GM21360 (cell line): ENCODE measurements around the gene CRLF2.
"Not testable (repeated sequence)": the region's sequence is repeated elsewhere in the genome, so short reads cannot be mapped to it uniquely, and the experiment has no call there.

Source experiments
- ATAC-seq: cut with Tn5 transposase; IDR thresholded peaks from one replicate; pipeline ENCODE4 v1.9.1; 2021; ENCODE audit warnings: mild to moderate bottlenecking, moderate library complexity; ENCODE audit not compliant: unreplicated experiment

Gene CRLF2

DNA sequence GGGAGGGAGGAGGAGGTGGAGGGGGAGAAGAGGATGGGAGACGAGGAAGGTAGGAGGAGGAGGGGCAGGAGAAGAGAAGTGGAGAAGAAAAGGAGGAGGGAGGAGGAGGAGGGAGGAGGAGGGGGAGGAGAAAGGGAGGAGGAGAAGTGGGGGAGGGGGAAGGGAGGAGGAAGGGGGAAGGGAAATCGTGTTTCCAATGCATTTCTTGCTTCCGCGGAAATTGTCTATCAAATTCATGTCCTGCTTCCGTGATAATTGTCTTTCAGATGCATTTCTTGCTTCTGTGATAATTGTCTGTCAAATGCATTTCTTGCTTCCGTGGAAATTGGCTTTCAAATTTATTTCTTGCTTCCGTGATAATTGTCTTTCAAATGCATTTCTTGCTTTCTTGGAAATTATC is 43.3 kb downstream of the CRLF2 start:
- no peak for ATAC-seq

DNA sequence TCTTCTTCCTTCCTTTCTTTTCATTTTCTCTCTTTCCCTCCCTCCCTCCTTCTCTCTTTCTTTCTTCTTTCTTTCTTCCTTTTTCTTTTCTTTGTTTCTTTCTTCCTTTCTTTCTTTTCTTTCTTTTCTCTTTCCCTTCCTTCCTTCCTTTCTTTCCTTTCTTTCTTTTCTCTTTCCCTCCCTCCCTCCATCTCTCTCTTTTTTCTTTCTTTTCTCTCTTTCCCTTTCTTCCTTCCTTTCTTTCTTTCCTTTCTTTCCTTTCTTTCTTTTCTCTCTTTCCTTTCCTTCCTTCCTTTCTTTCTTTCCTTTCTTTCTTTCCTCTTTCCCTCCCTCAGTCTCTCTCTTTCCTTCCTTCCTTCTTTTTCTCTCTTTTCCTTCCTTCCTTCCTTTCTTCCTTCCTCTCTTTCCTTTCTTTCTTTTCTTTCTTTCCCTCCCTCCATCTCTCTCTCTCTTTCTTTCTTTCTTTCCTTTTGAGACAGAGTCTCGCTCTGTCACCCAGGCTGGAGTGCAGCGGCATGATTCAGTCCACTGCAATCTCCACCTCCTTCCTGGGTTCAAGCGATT is 44.4 kb downstream of the CRLF2 start:
- ATAC-seq, result no peak

DNA sequence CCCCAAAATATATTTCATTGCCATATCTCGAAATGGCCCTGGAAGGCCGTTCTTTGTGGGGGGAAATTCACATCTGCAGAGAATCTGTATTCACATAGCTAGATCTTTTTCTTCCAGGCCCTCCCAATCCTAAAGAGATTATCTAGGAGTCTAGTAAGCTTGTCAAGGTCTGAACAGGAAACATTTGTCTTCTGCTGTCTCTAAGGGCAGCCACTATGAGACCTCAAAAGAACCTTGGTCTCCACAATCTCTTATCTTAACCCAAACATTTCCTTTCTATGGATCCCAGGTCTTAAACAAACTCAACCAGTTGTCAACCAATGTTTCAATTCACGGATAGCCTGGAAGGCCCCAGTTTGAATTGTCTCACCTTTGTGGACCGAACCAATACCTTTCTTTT is 45.0 kb downstream of the CRLF2 start:
- ATAC-seq, result no peak

DNA sequence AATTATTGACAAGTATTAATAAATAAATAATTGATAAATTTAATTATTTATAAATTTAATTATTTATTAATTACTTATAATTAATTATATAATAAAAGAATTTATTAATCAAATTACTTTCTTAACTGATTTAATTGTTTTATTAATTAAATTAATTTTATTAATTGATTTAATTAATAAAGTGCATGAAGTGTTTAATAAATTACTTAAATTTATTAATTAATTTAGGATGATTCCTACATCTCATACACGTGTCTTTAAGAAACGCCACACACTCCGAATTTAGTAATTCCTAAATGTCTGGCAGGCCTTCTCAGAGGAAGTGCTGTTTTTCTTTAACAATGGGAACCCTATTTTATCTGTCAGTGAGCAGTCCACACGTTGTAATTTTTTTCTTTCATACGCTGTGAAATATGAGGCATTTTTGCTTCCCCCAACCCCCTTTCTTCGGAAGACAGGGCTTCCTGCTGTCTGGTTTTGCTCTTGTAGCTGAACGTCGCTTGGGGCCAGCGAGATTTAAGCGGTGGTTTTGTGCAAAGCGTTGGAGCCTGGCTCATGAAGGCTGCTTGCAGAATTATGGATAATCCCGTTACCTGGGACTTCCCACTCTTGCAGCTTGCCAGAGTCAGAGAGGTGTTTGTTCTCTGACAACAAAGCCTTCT is 46.8 kb downstream of the CRLF2 start:
- ATAC-seq, result peak; percentile 53

DNA sequence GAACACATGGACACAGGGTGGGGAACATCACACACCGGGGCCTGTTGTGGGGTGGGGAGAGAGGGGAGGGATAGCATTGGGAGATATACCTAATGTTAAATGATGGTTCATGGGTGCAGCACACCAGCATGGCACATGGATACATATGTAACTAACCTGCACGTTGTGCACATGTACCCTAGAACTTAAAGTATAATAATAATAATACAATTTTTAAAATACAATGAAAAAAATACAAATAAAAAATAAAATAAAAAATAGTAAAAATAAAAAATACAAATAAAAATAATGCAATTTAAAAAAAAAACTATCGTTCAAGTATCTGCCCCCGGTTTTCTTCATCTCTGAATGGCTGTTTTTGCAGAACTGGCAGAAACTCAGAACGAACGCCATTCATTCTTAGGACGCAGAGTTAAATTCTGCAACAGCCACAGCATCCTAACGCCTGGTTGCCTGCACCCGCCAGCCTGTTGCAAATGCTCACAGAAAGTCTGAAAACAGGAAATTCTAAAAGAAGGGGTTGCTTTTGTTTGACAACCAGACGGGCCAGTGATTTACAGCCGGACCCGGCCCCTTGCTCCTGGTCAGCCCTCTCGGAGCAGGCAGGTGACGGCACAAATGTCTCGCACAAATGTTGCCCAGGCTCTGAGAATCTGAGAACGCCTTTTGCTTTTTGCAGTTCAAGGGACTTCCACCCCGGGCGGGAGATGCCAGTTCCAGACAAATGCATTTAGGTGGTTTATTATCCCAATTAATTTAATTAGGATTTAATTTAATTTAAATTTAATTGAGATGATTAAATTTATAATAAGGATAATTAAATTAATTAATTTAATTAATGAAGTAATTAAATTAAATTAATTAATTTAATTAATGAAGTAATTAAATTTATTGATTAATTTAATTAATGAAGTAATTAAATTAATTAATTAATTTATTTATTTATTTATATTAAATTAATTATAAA is 47.8 kb downstream of the CRLF2 start:
- no peak for ATAC-seq

DNA sequence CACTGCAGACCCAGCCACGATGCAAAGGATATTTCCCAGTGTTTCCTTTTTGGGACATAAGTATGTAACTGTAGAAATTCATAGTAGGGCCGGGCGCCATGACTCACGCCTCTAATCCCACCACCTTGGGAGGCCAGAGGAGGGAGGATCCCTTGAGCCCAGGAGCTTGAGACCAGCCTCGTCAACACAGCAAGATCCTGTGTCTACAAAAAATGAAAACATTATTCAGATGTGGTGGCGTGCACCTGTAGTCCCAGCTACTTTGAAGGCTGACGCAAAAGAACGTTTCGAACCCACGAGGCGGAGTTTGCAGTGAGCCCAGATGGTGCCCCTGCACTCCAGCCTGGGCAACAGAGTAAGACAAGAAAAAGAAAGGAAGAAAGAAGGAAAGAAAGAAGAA is 49.2 kb downstream of the CRLF2 start:
- no peak for ATAC-seq

DNA sequence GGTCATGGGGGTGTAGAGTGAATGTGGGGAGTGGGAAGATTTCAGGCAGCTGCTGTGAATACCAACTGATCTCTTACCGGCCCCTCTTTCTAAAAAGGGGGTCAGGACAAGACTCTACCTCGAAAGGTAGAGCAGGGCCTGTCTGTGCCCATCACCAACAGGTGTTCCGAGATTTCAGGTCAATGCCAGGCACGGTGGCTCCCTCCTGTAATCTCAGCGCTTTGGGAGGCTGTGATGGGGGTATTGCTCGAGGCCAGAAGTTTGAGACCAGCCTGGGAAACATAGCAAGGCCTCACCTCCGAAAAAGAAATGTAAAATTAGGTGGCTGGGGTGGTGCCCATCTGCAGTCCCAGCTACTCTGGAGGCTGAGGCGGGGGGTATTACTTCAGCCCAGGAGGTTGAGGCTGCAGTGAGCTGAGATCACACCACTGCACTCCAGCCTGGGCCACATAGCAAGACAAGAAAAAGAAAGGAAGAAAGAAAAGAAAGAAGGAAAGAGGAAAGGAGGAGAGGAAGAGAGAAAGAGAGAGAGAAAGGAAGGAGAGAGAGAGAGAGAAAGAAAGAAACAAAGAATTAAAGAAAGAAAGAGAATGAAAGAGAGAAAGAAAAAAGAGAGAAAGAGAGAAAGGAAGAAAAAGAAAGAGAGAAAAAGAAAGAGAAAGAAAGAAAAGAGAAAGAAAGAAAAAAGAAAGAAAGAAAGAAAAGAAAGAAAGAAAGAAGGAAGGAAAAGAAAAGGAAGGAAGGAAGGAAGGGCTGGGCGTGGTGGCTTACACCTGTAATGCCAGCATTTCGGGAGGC is 50.1 kb downstream of the CRLF2 start:
- no peak for ATAC-seq

DNA sequence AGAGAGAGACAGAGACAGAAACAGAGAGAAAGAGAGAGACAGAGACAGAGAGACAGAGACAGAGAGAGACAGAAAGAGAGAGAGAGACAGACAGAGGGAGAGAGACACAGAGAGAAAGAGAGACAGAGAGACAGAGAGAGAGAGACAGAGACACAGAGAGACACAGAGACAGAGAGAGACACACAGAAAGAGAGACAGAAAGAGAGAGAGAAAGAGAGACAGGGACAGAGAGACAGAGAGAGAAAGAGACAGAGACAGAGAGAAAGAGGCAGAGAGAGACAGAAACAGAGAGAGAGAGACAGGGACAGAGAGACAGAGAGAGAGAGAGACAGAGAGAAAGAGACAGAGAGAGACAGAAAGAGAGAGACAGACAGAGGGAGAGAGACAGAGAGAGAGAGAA is 52.9 kb downstream of the CRLF2 start:
- no peak for ATAC-seq

DNA sequence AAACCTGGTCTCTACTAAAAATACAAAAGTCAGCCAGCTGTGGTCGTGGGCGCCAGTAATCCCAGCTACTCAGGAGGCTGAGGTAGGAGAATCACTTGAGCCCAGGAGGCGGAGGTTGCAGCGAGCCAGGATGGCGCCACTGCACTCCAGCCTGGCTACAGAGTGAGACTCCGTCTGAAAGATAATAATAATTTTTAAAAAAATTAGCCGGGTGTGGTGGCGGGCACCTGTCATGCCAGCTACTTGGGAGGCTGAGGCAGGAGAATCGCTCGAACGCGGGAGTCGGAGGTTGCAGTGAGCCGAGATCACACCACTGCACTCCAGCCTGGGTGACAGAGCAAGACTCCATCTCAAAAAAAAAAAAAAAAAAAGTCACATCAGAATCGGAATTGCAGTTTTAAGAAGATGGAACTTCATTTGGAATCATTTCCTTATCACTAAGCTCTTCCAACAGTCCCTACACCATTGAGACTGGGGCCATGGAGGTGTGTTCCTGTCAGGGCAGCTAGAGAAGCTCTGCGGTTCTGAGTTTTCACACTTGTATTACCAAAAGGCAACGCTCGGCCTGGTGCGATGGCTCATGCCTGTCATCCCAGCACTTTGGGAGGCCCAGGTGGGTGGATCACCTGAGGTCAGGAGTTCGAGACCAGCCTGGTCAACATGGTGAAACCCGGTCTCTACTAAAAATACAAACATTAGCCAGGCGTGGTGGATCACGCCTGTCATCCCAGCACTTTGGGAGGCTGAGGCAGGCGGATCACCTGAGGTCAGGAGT is 55.6 kb downstream of the CRLF2 start:
- ATAC-seq, result not testable (repeated sequence)

DNA sequence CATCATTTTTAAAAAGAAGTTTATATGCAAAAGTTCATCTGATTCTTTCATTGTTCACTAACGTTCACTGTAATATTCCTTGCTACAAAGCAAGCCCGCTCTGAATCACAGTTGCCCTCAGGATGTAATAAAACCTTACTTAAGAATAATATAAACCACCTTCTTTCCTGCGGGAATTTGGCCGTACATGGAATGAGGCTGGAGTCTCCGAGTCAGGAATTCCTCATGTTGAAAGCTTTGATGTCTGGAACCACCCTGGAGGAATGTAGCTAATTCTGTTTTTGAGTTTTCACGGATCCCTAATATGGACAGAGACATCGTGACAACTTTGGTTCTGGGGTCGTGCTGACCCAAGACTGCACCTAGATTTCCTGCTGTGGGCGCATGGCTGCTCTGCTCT is 58.5 kb downstream of the CRLF2 start:
- no peak for ATAC-seq

DNA sequence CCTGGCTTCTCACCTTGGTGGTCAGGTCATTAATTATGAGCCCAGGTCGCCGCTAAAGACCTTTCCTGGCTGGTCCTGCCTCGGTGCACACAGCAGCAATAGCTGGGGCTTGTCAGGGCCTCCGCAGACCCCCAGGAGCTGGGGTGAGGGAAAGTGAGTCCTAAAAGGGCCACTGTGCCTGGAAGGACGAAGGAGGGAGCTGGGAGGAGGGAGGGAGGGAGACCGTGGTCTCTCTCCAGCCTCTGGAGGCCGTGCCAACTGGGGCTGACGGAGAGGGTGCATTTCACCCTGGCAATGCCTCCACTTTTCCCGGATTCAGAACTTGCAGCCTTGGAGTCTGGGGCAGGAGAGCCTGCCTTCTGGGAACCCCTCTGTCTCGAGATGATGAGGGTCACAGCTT is 60.4 kb downstream of the CRLF2 start:
- no peak for ATAC-seq

DNA sequence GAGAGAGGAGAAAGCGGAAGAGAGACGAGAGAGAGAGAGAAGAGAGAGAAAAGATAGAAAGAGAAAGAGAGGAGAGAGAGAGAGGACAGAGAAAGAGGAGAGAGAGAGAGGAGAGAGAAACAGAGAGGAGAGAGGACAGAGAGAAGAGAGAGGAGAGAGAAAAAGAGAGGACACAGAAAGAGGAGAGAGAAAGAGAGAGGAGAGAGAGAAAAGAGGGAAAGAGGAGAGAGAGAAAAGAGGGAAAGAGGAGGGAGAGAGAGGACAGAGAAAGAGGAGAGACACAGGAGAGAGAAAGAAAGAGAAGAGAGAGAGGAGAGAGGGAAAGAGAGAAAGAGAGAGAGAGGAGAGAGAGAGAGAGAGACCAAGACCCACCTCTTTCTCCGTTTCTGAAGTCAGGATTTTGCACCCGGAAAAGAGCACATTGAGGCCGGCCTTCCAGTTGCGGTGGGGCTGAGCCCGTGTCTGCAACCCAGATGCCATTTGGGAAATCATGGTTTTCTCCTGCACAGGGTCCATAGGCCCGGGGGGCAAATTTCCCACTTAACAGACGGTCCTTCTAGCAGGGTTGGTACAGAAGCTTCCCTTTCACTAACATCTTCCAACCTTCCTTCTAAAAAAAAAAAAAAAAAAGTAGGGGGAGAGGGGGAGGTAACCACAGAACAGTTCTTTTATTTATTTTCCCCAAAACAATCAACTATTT is 60.9 kb downstream of the CRLF2 start:
- ATAC-seq, result no peak

DNA sequence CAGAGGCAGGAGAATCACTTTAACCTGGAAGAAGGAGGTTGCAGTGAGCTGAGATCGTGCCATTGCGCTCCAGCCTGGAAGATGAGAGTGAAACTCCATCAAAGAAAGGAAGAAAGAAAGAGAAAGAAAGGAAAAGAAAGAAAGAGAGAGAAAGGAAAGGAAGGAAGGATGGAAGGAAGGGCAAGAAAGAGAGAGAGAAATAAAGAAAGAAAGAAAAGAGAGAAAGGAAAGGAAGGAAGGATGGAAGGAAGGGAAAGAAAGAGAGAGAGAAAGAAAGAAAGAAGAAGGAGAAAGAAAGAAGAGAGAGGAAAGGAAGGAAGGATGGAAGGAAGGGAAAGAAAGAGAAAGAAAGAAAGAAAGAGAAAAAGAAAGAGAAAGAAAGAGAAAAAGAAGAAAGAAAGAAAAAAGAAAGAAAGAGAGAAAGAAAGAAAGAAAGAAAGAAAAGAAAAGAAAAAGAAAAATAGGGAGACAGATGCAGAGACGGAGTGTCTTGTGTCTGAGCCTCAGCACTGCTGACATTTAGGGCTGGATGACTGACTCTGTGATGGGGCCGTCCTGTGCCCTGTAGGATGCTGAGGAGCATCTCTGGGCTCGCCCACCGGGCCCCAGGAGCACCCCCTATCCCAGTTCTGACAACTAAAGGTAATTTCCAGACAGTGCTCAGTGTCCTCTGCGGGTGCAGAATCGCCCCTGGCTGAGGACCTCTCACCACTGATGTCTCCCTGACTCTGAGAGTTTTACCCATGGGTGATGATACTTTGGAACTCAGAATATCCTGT is 61.7 kb downstream of the CRLF2 start:
- no peak for ATAC-seq

DNA sequence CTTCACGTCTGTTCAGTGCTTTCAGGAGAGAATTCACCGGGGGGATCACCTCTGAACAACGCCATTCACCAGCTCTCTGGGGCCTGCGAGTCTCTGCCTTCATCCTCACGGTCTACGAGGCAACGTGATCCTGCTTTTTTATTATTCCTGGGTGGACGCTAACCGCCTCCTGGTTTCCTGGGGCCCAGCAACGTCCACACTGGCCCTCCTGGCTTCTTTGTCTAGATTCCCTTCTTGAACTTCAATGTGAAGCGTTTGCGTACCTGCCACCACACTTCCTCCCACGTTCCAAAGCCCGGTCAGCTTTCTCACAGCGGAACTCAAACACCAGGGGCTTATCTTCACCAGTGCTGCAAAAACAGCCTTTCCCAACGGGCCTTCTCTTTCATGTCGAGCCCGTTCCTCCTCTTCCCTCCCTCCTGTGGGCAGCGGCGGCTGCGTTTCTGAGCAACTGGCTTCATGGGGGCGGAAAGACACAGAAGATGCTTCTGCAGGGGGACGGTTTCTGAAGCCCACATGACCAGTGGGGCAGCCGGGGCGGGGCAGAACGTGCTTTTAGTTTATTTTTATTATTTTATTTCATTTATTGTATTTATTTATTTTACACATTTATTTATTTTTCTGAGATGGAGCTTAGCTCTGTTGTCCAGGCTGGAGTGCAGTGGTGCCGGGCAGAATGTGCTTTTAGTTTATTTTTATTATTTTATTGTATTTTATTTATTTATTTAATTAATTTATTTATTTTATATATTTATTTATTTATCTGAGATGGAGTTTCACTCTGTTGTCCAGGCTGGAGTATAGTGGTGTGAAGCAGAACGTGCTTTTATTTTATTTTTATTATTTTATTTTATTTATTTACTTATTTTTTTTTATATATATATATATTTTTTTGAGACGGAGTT is 64.6 kb downstream of the CRLF2 start:
- ATAC-seq, result no peak

DNA sequence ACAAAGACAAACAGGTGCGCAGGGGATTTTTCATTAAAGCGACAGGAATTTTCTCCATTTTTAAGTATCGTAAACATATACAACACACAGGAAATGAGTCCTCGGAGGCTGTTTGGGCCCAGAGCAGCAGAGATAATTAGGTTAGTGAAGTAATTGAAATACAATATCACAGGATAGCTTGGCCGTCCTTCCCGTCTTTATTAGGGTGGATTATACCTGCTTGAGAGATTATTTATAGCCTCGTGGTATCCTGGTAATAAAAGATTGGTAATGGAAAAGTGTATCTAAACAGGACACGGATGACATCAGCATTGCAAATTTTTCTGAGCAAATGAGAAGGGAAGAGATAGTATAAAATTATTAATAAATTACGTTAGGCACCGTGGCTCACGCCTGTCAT is 68.2 kb downstream of the CRLF2 start:
- no peak for ATAC-seq
